Uterus (tissue), 4 donors: ENCODE measurements around the gene TOP1. TPM values are rescaled to one million over a fixed set of nuclear protein-coding genes. Genes with fewer than 3 reads are reported as not detected.

Experiments
- DNase-seq, 2 donors: peaks; one replicate each; pipeline ENCODE4 v3.0.0-alpha.2; 2019 to 2020
- H3K27ac ChIP-seq, 2 donors: fragments of 200-600 bp; sonication (generic); 1 replicate in 1 of 2; 2 replicates in 1 of 2; pipeline ENCODE4 v1.5.1; 2016 to 2018
- H3K27me3 ChIP-seq, 2 donors: fragments of 200-600 bp; sonication (generic); one replicate each; pipeline ENCODE4 v1.5.1; 2018 to 2019; ENCODE audit warnings: control low read depth in 1 of 2
- H3K36me3 ChIP-seq, 2 donors: fragments of 200-600 bp; sonication (generic); one replicate each; pipeline ENCODE4 v1.5.1; 2019; ENCODE audit warnings: control low read depth in 1 of 2
- H3K4me1 ChIP-seq, 2 donors: fragments of 200-600 bp; sonication (generic); one replicate each; pipeline ENCODE4 v1.5.1; 2018 to 2019; ENCODE audit warnings: control low read depth in 1 of 2
- H3K4me3 ChIP-seq, 2 donors: fragments of 200-600 bp; sonication (generic); 1 replicate in 1 of 2; 2 replicates in 1 of 2; pipeline ENCODE4 v1.5.1; 2018 to 2019; ENCODE audit warnings: mild to moderate bottlenecking in 1 of 2
- H3K9me3 ChIP-seq, 2 donors: fragments of 200-600 bp; sonication (generic); one replicate each; pipeline ENCODE4 v1.5.1; 2019; ENCODE audit warnings: control low read depth in 1 of 2
- CTCF ChIP-seq, 4 experiments: fragments of 200-600 bp in 2 of 4; fragments of 450-650 bp in 2 of 4; sonication (generic) in 2 of 4; IDR thresholded peaks; one replicate each; pipeline ENCODE4 v1.5.1; 2016 to 2019; ENCODE audit warnings: antibody characterized with exemption in 4 of 4, mild to moderate bottlenecking in 2 of 4, moderate library complexity in 1 of 4
- POLR2A ChIP-seq, 2 donors: fragments of 450-650 bp; IDR thresholded peaks; one replicate each; pipeline ENCODE4 v1.6.1; 2016; ENCODE audit warnings: antibody characterized with exemption in 2 of 2, mild to moderate bottlenecking in 1 of 2, moderate library complexity in 1 of 2
- intact Hi-C: fragments of 100-400 bp; cut with DNase I; formaldehyde crosslinking; loops from one replicate; pipeline ENCODE4 v1.15.1; 2023; ENCODE audit warnings: low total_unique reads
- total RNA-seq, 4 donors: library from RNA; depleted of rRNA in 3 of 4; stranded (reverse); fragments of >200 nt in 3 of 4; gene quantifications; one replicate each; pipeline versions ENCODE4 v1.1.0 to v1.2.4, GENCODE V29; 2014 to 2023
- donor health status: DM: yes; HTN: yes; CAD: no.

TOP1 gene
- total RNA-seq, 4 donors from 2014 or later = 20.5 to 47.1 (median 35.4) TPM

GRCh38 chr20:41151134-41151869 is 122.7 kb downstream of the TOP1 start:
- Histone ChIP-seq H3K4me1 (peaks cover 0 to 22% of the 10 kb centered on the region in 2 donors), H3K36me3 (no peaks in the 10 kb centered on the region), H3K27ac (peak overlapping the region in 1 of 2 donors; percentile 70), H3K9me3 (no peaks in the 10 kb centered on the region), H3K27me3 (no peaks in the 10 kb centered on the region), H3K4me3 (no peak overlapping the region)
- intact Hi-C loops = no loop called here
- TF ChIP-seq POLR2A (IDR thresholded peaks at IDR 0.05) (no peak), CTCF (IDR thresholded peaks at IDR 0.05) (no peak)
- DNase-seq = no peak

- intact Hi-C loops = no loop called here
- no peak for DNase-seq
- Histone ChIP-seq H3K4me1 (peaks cover 0 to 19% of the 10 kb centered on the region in 2 donors), H3K27ac (peak overlapping the region; percentile 13 to 70), H3K4me3 (no peak overlapping the region), H3K9me3 (no peaks in the 10 kb centered on the region), H3K27me3 (no peaks in the 10 kb centered on the region), H3K36me3 (no peaks in the 10 kb centered on the region)
- TF ChIP-seq CTCF (IDR thresholded peaks at IDR 0.05) (no peak), POLR2A (IDR thresholded peaks at IDR 0.05) (no peak)
These were observed 123.6 kb downstream of the TOP1 start for GRCh38 chr20:41152108-41152757.

GRCh38 chr20:41154436-41155176 is 126.0 kb downstream of the TOP1 start:
- DNase-seq = no peak
- Histone ChIP-seq H3K27me3 (no peaks in the 10 kb centered on the region), H3K4me1 (peaks cover 0 to 12% of the 10 kb centered on the region in 2 donors), H3K4me3 (no peak overlapping the region), H3K27ac (peak overlapping the region in 1 of 2 donors; percentile 42), H3K9me3 (no peaks in the 10 kb centered on the region), H3K36me3 (no peaks in the 10 kb centered on the region)
- intact Hi-C loops = no loop called here
- TF ChIP-seq POLR2A (IDR thresholded peaks at IDR 0.05) (no peak), CTCF (IDR thresholded peaks at IDR 0.05) (peak in 1 of 4 experiments; percentile 5)

GRCh38 chr20:41155261-41155660 is 126.6 kb downstream of the TOP1 start:
- no peaks in the 10 kb centered on the region for H3K27me3 ChIP-seq
- no peaks in the 10 kb centered on the region for H3K36me3 ChIP-seq
- TF ChIP-seq POLR2A (IDR thresholded peaks at IDR 0.05) (no peak), CTCF (IDR thresholded peaks at IDR 0.05) (no peak)
- H3K4me3 ChIP-seq = no peak overlapping the region
- no peaks in the 10 kb centered on the region for H3K9me3 ChIP-seq
- peaks cover 0 to 12% of the 10 kb centered on the region in 2 donors for H3K4me1 ChIP-seq
- DNase-seq = no peak
- intact Hi-C loops = no loop called here
- peak overlapping the region in 1 of 2 donors; percentile 42 for H3K27ac ChIP-seq
